Measurements from ENCODE around the gene SUFU.

The SUFU gene

DNA sequence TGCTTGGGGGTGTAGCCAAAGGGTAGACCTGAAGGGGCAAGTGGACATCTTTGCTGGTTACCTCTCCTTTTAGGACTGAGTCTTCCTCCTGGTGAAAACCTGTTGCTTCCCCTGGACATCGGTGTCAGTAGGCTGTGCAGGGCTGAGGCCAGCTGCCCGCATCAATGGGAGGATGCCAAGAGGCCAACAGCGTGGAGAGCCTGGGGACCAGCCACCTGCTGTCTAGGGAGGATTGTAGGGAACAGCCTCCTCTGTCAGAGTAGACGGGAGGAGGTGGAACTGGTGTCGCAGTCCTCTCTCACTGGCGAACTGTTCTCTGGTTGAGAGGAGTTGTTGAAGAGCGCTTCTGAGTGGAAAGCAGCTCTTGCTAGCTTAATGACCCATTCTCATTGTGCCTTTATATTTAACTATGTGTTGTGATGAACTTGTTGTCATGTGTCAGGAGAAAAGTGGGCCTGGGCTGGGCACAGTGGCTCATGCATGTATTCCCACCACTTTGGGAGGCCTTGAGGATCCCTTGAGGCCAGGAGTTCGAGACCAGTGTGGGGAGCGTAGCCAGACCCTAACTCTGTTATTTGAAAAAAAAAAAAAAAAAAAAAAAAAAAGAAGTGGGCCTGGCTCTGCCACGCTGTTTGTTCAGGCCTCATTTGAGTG, 1.8 kb downstream of the SUFU start:
- no peak overlapping the region for H3K4me3 ChIP-seq (ENCODE audit: low read depth, low read length)
- TF ChIP-seq, protein P1, sequence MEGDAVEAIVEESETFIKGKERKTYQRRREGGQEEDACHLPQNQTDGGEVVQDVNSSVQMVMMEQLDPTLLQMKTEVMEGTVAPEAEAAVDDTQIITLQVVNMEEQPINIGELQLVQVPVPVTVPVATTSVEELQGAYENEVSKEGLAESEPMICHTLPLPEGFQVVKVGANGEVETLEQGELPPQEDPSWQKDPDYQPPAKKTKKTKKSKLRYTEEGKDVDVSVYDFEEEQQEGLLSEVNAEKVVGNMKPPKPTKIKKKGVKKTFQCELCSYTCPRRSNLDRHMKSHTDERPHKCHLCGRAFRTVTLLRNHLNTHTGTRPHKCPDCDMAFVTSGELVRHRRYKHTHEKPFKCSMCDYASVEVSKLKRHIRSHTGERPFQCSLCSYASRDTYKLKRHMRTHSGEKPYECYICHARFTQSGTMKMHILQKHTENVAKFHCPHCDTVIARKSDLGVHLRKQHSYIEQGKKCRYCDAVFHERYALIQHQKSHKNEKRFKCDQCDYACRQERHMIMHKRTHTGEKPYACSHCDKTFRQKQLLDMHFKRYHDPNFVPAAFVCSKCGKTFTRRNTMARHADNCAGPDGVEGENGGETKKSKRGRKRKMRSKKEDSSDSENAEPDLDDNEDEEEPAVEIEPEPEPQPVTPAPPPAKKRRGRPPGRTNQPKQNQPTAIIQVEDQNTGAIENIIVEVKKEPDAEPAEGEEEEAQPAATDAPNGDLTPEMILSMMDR (IDR thresholded peaks at IDR 0.05; ENCODE audit: borderline replicate concordance, insufficient read depth, low read depth, low read length): no peak

DNA sequence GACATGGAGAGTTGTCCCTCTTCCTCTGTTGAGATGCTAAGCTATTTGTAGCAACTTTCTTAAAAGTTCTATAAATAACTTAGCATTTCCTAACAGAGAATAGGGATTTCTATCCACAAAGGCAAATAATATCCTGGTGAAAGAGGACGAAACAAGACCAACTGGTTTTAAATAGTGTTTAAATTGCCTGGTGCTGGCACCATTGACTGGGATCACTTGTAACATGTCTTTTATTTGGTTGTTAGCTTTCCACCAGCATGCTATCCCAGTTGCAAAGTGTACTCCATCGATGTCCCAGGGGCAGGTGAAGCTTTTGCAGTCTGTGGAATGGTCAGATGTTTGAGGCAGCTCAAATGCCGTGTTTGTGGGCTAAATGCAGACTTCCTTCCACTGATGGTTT, 3.7 kb downstream of the SUFU start:
- TF ChIP-seq, protein P1 (IDR thresholded peaks at IDR 0.05; ENCODE audit: borderline replicate concordance, insufficient read depth, low read depth, low read length): no peak
- H3K4me3 ChIP-seq (ENCODE audit: low read depth, low read length): no peak overlapping the region

DNA sequence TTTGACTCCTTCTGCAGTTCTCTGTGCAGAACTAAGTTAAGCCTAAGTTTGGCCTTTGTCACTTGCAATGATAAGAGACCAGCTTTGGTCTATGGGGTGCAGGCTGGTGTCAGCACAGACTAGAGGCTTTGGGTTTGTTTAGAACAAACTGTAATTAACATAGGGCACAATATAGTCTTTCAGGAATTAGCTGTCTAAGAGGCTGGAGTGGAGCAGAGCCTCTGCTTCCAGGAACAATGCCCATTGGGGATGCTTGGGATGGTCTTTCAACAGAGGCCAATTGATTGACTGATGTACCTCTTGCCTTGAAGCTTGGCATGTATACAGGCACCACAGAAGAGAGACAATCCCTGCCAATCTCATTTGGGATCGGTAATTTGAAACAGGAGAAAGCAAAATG, 4.7 kb downstream of the SUFU start:
- TF ChIP-seq, protein P1 (IDR thresholded peaks at IDR 0.05; ENCODE audit: borderline replicate concordance, insufficient read depth, low read depth, low read length): no peak
- no peak overlapping the region for H3K4me3 ChIP-seq (ENCODE audit: low read depth, low read length)

DNA sequence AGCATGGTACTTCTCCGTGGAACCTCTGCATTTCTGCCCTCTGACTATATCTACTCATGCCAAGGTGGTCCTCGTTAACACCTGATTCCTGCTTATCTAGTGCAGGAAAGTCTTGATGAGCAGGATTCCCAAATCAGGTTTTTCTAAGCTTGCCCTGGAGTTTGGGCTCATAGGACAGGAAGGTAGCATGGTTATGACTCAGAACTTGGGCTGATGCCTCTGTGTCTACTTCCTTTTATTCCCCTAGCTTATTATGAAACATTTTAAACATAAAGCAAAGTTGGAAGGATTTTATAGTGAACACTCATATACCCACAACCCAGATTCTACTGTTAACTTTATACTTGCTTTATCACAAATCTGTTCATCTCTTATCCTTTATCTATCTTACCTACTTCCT, 5.6 kb downstream of the SUFU start:
- H3K4me3 ChIP-seq (ENCODE audit: low read depth, low read length): no peak overlapping the region
- TF ChIP-seq, protein P1 (IDR thresholded peaks at IDR 0.05; ENCODE audit: borderline replicate concordance, insufficient read depth, low read depth, low read length): no peak

DNA sequence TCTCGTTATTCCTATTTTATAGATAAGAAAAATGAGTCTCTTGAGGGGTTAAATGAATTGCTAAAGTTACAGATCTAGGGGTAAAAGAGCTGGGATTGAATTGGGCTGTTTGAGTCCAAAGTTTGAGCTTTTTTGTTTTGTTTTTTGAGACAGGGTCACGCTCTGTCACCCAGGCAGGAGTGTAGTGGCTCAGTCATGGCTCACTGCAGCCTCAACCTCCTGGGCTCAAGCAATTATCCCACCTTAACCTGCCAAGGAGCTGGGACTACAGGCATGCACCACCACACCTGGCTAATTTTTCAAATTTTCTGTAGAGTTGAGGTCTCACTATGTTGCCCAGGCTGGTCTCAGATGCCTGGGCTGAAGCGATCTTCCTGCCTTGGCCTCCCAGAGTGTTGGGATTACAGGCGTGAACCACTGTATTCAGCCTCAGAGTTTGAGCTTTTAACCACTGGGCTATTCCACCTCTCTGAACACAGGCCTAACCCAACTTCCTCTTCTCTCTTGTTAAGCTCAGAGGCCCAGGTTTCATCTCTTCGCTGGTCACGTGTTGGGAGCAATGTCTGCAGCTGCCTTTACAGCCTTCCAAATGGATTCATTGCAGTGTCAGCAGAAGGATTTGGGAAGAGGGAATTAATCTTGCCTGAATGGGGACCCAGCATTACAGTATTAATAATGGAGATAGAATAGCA, 8.0 kb downstream of the SUFU start:
- TF ChIP-seq, protein P1 (IDR thresholded peaks at IDR 0.05; ENCODE audit: borderline replicate concordance, insufficient read depth, low read depth, low read length): no peak
- H3K4me3 ChIP-seq (ENCODE audit: low read depth, low read length): no peak overlapping the region

DNA sequence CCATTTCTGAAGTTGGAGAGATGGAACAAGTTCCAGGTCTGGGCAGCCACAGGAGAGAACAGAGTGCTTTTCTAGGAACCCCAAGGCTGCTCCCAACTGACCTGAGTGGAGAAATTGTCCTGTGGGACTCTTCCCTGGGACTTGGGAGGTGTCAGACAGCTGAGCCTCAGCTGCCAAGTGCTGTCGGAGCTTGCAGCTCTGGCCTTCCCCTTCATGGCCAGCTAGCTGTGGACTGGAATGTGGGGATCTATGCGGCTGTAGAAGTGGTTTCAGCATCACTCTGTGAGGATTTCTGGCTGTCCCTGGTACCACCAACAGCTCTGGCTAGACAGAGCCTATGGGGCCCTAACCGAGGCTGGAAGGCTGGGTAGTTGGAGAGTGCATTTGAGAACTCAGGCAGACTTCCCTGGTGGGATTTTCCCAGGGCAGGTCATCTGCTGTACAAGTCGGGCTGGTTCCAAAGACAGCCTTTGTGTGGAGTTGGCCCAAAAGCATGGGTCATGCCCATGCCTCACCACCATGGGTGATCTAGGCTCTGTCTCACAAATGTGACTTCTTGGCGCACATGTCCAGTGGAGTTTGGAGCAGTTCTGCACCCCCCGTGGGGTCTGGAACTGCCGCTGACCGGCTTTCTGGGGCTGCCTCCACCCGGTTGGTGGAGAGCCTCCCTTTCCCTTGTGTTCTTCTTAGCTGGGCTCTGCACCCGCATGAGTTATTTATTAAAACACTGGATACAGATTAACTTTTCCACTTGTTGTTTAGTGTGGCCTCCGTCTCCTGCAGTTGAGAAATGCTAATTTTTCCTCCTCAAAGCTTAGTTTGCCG, 10.9 kb downstream of the SUFU start:
- TF ChIP-seq, protein P1 (IDR thresholded peaks at IDR 0.05; ENCODE audit: borderline replicate concordance, insufficient read depth, low read depth, low read length): no peak
- H3K4me3 ChIP-seq (ENCODE audit: low read depth, low read length): no peak overlapping the region
